ENCODE data around the gene KLHL34.

The KLHL34 gene

GRCh38 chrX:21656587-21657317 is 1.4 kb downstream of the KLHL34 start:
- ChIA-PET CTCF (no interaction called here), POLR2A (no interaction called here)
- H3K36me3 ChIP-seq (ENCODE audit: control insufficient read depth in 2 of 2, insufficient read depth in 1 of 2, low read length in 2 of 2) = no peaks in the 10 kb centered on the region
- no peak overlapping the region for H3K4me3 ChIP-seq (ENCODE audit: low read depth, low read length)
- H3K4me1 ChIP-seq (ENCODE audit: control insufficient read depth, insufficient read depth, low read length) = no peaks in the 10 kb centered on the region
- TF ChIP-seq, protein P1, sequence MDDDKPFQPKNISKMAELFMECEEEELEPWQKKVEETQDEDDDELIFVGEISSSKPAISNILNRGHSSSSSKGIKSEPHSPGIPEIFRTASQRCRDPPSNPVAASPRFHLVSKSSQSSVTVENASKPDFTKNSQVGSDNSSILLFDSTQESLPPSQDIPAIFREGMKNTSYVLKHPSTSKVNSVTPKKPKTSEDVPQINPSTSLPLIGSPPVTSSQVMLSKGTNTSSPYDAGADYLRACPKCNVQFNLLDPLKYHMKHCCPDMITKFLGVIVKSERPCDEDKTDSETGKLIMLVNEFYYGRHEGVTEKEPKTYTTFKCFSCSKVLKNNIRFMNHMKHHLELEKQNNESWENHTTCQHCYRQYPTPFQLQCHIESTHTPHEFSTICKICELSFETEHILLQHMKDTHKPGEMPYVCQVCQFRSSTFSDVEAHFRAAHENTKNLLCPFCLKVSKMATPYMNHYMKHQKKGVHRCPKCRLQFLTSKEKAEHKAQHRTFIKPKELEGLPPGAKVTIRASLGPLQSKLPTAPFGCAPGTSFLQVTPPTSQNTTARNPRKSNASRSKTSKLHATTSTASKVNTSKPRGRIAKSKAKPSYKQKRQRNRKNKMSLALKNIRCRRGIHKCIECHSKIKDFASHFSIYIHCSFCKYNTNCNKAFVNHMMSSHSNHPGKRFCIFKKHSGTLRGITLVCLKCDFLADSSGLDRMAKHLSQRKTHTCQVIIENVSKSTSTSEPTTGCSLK (tag by site-specific recombination; IDR thresholded peaks at IDR 0.05) = no peak
- no peak for TF ChIP-seq ZNF426 (tag by site-specific recombination; IDR thresholded peaks at IDR 0.05)
- TF ChIP-seq, protein P2, sequence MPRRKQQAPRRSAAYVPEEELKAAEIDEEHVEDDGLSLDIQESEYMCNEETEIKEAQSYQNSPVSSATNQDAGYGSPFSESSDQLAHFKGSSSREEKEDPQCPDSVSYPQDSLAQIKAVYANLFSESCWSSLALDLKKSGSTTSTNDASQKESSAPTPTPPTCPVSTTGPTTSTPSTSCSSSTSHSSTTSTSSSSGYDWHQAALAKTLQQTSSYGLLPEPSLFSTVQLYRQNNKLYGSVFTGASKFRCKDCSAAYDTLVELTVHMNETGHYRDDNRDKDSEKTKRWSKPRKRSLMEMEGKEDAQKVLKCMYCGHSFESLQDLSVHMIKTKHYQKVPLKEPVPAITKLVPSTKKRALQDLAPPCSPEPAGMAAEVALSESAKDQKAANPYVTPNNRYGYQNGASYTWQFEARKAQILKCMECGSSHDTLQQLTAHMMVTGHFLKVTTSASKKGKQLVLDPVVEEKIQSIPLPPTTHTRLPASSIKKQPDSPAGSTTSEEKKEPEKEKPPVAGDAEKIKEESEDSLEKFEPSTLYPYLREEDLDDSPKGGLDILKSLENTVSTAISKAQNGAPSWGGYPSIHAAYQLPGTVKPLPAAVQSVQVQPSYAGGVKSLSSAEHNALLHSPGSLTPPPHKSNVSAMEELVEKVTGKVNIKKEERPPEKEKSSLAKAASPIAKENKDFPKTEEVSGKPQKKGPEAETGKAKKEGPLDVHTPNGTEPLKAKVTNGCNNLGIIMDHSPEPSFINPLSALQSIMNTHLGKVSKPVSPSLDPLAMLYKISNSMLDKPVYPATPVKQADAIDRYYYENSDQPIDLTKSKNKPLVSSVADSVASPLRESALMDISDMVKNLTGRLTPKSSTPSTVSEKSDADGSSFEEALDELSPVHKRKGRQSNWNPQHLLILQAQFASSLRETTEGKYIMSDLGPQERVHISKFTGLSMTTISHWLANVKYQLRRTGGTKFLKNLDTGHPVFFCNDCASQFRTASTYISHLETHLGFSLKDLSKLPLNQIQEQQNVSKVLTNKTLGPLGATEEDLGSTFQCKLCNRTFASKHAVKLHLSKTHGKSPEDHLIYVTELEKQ (tag by site-specific recombination; IDR thresholded peaks at IDR 0.05; ENCODE audit: borderline replicate concordance) = no peak
- no peak for TF ChIP-seq ZNF585B (tag by site-specific recombination; IDR thresholded peaks at IDR 0.05)
- no peak for TF ChIP-seq TRIM28 (IDR thresholded peaks at IDR 0.05; ENCODE audit: borderline replicate concordance, low read length)
- TF ChIP-seq ZSCAN5A (tag by site-specific recombination; IDR thresholded peaks at IDR 0.05) = no peak
- TF ChIP-seq ELK4 (IDR thresholded peaks at IDR 0.05; ENCODE audit: borderline replicate concordance, low read depth, low read length) = no peak
- no peak overlapping the region for H3K27ac ChIP-seq (ENCODE audit: extremely low read depth, low read depth, low read length)
- H3K9me3 ChIP-seq (ENCODE audit: control insufficient read depth, insufficient read depth, low read depth, low read length) = no peaks in the 10 kb centered on the region

DNA sequence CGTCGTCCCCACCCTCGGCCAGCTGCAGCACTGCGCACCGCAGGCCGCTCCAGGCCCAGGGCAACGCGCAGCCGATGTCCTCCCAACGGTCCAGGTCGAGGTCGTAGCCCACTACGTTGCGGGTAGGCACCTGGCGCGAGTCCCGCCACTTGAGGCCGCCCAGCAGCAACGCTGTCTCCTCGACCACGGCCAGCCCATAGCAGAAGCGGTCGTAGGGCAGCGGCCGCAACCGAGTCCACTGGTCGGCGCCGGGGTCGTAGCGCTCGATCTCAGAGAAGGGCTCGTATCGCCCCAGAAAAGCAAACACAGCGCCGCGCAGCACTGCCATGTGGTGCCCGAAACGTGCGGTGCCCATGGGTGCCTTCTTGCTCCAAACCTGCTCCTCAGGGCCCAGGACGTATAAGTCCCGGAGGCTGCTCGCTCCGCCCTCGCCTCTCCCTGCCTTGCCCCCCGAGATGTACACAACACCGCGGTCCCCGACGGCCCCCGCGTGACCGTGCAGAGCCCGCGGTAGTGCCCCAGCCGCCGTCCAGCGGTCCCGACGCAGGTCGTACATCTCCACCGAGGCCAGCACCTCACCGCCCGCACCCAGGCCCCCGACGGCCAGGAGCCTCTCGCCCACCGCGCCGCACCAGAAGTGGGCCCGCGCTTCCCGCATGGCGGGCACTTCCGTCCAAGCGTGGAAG is 2.1 kb downstream of the KLHL34 start:
- POLR2A ChIA-PET = no interaction called here
- no peak overlapping the region for H3K4me3 ChIP-seq (ENCODE audit: low read depth, low read length)
- TF ChIP-seq PRDM4 (tag by site-specific recombination; IDR thresholded peaks at IDR 0.05) = no peak
- no peak for TF ChIP-seq ZNF157 (tag by site-specific recombination; IDR thresholded peaks at IDR 0.05)
- TF ChIP-seq ZBTB48 (tag by site-specific recombination; IDR thresholded peaks at IDR 0.05) = no peak
- TF ChIP-seq PBX3 (CRISPR knock-in tag; IDR thresholded peaks at IDR 0.05) = no peak
- no peak for TF ChIP-seq ZNF610 (tag by site-specific recombination; IDR thresholded peaks at IDR 0.05; ENCODE audit: borderline replicate concordance)
- no peak for TF ChIP-seq KLF8 (tag by site-specific recombination; IDR thresholded peaks at IDR 0.05)
- no peak for TF ChIP-seq ELK4 (IDR thresholded peaks at IDR 0.05; ENCODE audit: borderline replicate concordance, low read depth, low read length)
- no peak for TF ChIP-seq ZNF501 (tag by site-specific recombination; IDR thresholded peaks at IDR 0.05)
- no peak for TF ChIP-seq MEIS1 (CRISPR knock-in tag; IDR thresholded peaks at IDR 0.05; ENCODE audit: borderline replicate concordance)

More for the DNA sequence above, 2.1 kb downstream of the KLHL34 start:
- Histone ChIP-seq H3K36me3 (ENCODE audit: control insufficient read depth in 2 of 2, insufficient read depth in 1 of 2, low read length in 2 of 2) (no peaks in the 10 kb centered on the region), H3K27ac (ENCODE audit: extremely low read depth, low read depth, low read length) (no peak overlapping the region), H3K4me1 (ENCODE audit: control insufficient read depth, insufficient read depth, low read length) (no peaks in the 10 kb centered on the region), H3K9me3 (ENCODE audit: control insufficient read depth, insufficient read depth, low read depth, low read length) (no peaks in the 10 kb centered on the region)
- CTCF ChIA-PET = no interaction called here

Data from HEK293 (cell line).